ENCODE results near the gene ADK. TPM values are rescaled to one million over a fixed set of nuclear protein-coding genes. Genes with fewer than 3 reads are reported as not detected.

The ADK gene
- total and polyA plus RNA-seq, 2 of the 13 experiments (the other 11 are each of a cell fraction or from before 2014, with no cell fraction given) = 48.6 to 79.1 TPM

GRCh38 chr10:74677951-74678350, 526.9 kb downstream of the ADK start:
- Histone ChIP-seq H3K4me3 (replicated peaks in 1 of 3; ENCODE audit: insufficient read depth in 1 of 3, low read depth in 2 of 3, low read length in 3 of 3) (no peak overlapping the region), H3K27ac (ENCODE audit: extremely low read length, insufficient read depth, low read length) (no peak overlapping the region), H3K36me3 (replicated peaks in 1 of 2; ENCODE audit: control insufficient read depth in 1 of 2, insufficient read depth in 2 of 2, low read length in 2 of 2) (peaks cover 3 to 25% of the 10 kb centered on the region in 2 experiments), H4K20me1 (ENCODE audit: insufficient read depth, low read length) (no peaks in the 10 kb centered on the region), H3K27me3 (ENCODE audit: control insufficient read depth in 1 of 2, insufficient read depth in 2 of 2, low read length in 2 of 2) (no peaks in the 10 kb centered on the region), H3K79me2 (ENCODE audit: insufficient read depth, low read length) (no peaks in the 10 kb centered on the region), H3K9me3 (ENCODE audit: low read length) (no peaks in the 10 kb centered on the region), H3K4me1 (ENCODE audit: insufficient read depth, low read length) (peaks cover 14% of the 10 kb centered on the region), H2AFZ (ENCODE audit: low read length) (no peak overlapping the region), H3K9ac (ENCODE audit: insufficient read depth, low read depth, low read length) (no peak overlapping the region), H3K4me2 (ENCODE audit: low read depth, low read length) (no peak overlapping the region)
- no peak for FAIRE-seq
- in situ Hi-C loops (cut with HindIII; ENCODE audit: extremely low pct_ligation_motif_present, low pct_unique_long_range_greater_than_20kb) (no loop called here), intact Hi-C loops (cut with micrococcal nuclease; ENCODE audit: unreplicated experiment) (no loop called here)
- DNase-seq (ENCODE audit: low spot score) = no peak
- TF ChIP-seq FOXO1 (CRISPR knock-in tag; IDR thresholded peaks at IDR 0.05) (no peak), BRD4 (CRISPR knock-in tag; IDR thresholded peaks at IDR 0.05) (no peak), ZNF556 (CRISPR knock-in tag; IDR thresholded peaks at IDR 0.05; ENCODE audit: borderline replicate concordance) (no peak), ZFP91 (CRISPR knock-in tag; IDR thresholded peaks at IDR 0.05; ENCODE audit: borderline replicate concordance) (no peak), ZNF333 (CRISPR knock-in tag; IDR thresholded peaks at IDR 0.05; ENCODE audit: borderline replicate concordance) (no peak), ZNF224 (CRISPR knock-in tag; IDR thresholded peaks at IDR 0.05) (no peak), NONO (IDR thresholded peaks at IDR 0.05) (no peak), NONO (CRISPR knock-in tag; conservative IDR thresholded peaks at IDR 0.05) (no peak), AGO2 (optimal IDR thresholded peaks at IDR 0.05; ENCODE audit: low read depth, low read length) (no peak), E2F5 (CRISPR knock-in tag; conservative IDR thresholded peaks at IDR 0.05) (no peak), ZNF274 (CRISPR knock-in tag; IDR thresholded peaks at IDR 0.05) (no peak), SIX4 (CRISPR knock-in tag; IDR thresholded peaks at IDR 0.05) (no peak), IKZF4 (CRISPR knock-in tag; IDR thresholded peaks at IDR 0.05; ENCODE audit: borderline replicate concordance, low read depth, not compliant biosample characterization) (no peak), THYN1 (CRISPR knock-in tag; IDR thresholded peaks at IDR 0.05; ENCODE audit: borderline replicate concordance, low read depth) (no peak)
- no TSS peak for BruUV-seq (replicated peaks)
- POLR2A ChIA-PET = no interaction called here
- 100% methylated on average over 1 of the region's 1 CpG for WGBS (ENCODE audit: low lambda C conversion rate)
- CTCF ChIA-PET (ENCODE audit: low intra/inter-chr PET ratio, low total read pairs) = no interaction called here
- no peak for ATAC-seq
